ENCODE data around the gene ACE.

ACE gene

GRCh38 chr17:63517825-63518534, 41.1 kb downstream of the ACE start:
- FAIRE-seq = no peak

- no peak for FAIRE-seq
Observed at GRCh38 chr17:63519116-63519881, 42.4 kb downstream of the ACE start.

DNA sequence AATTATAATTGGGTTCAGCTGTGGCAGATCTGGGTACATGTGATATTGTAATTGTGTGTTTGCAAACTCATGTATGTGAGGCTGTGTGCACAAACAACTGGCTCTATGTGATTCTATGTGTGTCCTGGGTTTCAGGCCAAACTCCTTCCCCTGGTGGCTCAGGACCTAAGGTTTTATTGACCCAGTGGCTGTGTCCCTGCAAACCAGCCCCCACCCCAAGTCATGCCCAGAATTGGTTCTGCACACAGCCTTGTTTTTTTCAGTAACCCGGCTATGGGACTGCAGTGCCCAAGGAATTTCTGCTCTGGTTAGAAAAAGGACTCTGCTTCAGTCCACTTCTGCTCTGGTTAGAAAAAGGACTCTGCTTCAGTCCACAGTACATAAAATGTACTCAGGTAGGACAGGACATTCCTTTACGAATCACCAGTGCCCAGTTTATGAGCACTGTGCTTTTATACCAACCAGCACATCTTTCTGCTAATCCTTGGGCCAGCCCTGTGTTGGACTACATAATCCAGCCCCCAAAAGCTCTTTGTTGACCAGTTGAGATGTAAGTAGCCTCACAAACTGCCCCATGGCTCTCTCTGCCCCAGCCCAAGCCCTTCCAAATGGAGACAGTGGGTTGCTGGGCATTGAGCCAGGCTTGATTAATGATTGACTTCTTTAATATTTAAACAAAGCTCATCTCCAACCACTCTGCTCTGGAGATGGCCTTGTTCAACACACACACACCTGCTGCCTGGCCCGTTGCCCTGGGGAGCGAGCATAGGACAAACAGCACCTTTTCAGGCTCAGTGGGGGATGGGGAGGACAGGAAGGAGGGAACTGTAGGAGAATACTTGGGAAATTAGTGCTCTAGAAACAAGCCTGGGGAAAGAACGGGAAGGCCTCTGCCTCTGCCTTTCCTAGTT, 43.4 kb downstream of the ACE start:
- peak; percentile 95 for FAIRE-seq

GRCh38 chr17:63523253-63523855, 46.5 kb downstream of the ACE start, which contains the start of gene KCNH6:
Gene KCNH6 (plus strand): TSS chr17:63523358. CDS start chr17:63523414, 56 bp downstream.
- FAIRE-seq = no peak

DNA sequence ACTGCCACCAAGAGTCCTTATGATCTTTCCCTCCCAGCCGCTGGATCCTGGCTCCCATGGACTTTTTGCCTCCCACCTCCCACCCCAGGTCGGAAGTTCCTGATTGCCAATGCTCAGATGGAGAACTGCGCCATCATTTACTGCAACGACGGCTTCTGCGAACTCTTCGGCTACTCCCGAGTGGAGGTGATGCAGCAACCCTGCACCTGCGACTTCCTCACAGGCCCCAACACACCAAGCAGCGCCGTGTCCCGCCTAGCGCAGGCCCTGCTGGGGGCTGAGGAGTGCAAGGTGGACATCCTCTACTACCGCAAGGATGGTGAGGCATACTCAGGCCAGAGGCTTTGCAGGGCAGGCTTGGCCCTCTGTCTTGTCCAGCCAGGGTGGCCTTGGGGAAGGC, 47.2 kb downstream of the ACE start:
- no peak for FAIRE-seq

GRCh38 chr17:63525190-63525946, 48.5 kb downstream of the ACE start:
- no peak for FAIRE-seq

DNA sequence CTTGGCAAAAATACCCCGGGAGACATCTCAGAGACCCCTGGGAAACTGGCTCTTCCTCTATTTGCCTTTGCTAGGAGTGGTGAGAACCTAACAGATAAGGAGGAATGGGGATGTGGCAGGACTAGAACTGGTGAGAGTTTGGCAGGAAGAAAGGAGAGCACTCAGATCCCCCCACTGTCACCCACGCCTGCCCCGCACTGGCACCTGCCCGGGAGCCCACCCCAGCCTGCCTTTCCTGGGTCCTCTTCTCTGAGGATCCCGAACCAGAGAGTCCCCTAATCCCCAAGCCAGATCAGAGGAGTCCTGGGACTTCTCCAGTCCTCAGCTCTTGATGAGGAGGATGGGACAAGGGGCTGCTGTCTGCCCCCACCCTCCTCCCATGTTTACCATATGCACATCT, 50.0 kb downstream of the ACE start:
- no peak for FAIRE-seq

DNA sequence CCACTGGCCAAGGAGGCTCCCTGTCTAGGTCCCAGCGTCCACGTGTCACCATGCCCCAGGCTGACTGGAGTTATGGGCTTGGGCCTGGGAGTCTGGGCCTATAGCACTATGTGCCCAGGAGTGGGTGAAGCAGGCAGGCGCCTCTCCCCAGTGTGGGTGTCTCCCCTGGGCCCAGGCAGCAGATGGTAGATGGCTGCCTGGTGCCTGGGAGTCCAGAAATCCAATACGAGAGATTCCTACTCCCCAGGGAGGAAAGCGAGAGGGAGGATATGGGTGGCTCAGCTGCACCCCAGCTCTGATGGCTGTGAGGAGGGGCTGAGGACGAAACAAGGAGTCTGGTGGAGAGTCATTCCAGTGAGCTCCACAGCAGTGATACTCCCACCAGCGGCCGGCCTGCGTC, 51.3 kb downstream of the ACE start:
- FAIRE-seq = no peak

DNA sequence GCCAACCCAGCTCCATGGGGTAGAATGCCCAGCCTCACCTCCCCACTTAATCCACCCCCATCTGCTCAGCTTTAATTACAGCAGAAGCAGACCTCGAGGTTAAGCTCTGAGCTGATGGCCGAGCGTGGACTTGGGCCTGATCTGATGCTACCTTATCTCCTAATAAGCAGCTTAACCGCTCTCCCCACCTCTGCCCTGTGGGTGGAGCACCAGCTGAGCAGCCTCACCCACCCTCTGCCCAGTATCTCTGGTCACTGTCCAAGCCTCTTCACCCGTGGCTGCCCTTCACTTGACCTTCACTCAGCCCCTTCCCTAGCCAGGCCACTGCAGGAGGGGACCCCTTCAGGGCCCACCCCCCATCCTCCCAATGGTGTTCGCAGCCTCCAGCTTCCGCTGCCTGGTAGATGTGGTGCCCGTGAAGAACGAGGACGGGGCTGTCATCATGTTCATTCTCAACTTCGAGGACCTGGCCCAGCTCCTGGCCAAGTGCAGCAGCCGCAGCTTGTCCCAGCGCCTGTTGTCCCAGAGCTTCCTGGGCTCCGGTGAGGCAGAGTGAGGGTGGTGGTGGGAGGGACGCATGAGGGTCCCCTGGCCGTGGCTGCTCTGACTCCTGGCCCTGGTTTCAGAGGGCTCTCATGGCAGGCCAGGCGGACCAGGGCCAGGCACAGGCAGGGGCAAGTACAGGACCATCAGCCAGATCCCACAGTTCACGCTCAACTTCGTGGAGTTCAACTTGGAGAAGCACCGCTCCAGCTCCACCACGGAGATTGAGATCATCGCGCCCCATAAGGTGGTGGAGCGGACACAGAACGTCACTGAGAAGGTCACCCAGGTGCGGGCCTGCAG, 53.1 kb downstream of the ACE start:
- no peak for FAIRE-seq

GRCh38 chr17:63530557-63531021, 53.7 kb downstream of the ACE start:
- no peak for FAIRE-seq

DNA sequence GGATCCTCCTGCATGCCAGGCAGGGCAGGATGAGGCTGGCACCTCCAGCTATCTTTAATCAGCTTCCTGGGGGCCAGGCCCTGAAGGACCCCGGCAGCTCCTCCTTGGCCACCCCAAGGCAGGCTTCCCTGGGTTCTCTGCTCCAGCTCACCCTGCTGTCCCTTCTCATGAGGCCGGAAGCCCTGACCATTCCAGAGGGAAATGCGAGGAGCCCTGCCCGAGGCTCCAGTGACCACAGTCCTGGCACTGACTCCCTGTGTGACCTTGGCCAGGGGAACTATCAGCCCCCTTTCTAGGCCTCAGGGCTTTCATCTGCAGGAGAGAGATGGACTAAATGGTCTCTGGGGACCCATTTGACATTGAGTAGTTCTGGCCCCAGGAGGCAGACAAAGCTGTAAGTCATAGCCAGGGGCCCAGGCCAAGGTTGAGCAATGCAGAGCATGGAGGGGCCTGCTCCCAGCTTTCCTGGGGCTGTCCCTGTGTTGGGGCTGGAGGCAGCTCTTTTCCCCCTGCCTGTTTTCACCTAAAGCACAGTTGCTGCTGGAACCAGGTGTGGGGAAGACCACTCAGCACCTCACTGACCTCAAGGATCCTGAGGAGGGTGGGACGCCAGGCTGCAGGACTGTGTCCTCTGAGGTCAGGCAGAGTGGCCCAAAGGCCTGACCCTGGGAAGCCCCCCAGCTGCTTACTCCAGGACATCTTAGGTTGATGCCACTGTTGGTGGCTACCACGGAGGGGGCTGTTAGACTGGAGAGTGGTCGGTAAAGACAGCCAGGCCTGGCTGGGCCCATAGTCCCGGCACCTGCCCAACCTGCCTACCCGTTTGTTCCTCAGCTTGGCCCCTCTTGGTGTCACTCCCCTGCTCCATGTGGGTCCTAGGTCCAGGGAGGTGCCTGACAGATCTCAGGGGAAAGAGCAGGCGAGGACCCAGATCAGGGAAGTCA, 54.4 kb downstream of the ACE start:
- FAIRE-seq = no peak

GRCh38 chr17:63533433-63534077, 56.7 kb downstream of the ACE start:
- no peak for FAIRE-seq

- FAIRE-seq = no peak
Observed at GRCh38 chr17:63534078-63534570, 57.3 kb downstream of the ACE start.

GRCh38 chr17:63534816-63535455, 58.1 kb downstream of the ACE start:
- no peak for FAIRE-seq

DNA sequence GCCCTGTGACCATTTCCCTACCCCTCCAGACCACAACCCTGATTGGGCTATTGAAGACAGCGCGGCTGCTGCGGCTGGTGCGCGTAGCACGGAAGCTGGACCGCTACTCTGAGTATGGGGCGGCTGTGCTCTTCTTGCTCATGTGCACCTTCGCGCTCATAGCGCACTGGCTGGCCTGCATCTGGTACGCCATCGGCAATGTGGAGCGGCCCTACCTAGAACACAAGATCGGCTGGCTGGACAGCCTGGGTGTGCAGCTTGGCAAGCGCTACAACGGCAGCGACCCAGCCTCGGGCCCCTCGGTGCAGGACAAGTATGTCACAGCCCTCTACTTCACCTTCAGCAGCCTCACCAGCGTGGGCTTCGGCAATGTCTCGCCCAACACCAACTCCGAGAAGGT, 58.8 kb downstream of the ACE start:
- FAIRE-seq = no peak

- no peak for FAIRE-seq
Observed at GRCh38 chr17:63537001-63537400, 60.1 kb downstream of the ACE start.

- FAIRE-seq = no peak
Observed at GRCh38 chr17:63537991-63538692, 61.3 kb downstream of the ACE start.

Measured in islet of Langerhans (tissue), 1 donor.